ENCODE measurements around the gene C2CD2L. TPM values are rescaled to one million over a fixed set of nuclear protein-coding genes. Genes with fewer than 3 reads are reported as not detected.
"Not testable (repeated sequence)": the region's sequence is repeated elsewhere in the genome, so short reads cannot be mapped to it uniquely, and the experiment has no call there.

C2CD2L gene
- total RNA-seq, 3 donors from 2014 or later (not counting 1 experiment from before 2014, with no cell fraction given), result 20.3 to 27.7 (median 25.6) TPM

DNA sequence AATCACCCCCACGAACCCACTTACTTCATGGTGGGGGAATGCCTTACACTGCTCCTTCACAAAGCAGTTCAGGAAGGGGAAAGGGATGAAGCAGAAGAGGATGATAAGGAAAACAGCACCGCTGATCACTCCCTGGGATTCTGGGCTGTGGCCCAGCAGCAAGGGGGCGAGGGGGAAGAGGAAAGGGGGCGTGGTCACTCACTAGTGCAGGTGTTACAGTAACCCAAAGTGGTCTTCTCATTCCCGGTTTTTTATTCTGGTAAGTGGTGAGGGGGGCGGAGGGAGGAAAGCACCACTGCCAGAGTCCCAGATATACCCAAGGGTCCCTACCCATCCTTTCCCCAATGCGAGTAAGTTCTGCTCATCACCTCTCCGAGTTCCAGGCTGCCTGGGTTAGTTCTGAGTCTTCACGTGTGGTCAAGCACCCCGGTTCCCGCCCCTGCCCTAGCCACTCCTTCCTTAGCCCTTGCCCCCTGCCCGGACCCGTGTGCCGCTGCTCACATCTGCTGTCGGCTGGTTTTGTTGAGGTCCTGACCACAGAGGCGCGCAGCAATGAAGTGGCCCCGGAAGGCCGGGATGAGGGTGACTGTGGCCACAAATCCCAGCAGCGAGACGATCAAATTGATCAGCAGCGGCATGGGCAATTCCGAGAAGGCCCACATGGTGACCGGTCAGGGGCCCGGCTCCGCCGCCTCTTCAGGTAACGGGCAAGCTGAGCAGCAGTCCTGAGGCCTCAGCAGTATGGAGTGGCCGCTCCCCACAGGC lies 6.0 kb upstream of the C2CD2L start:
- Histone ChIP-seq H3K27ac (ENCODE audit: low read length) (peak overlapping the region; percentile 77), H3K27me3 (ENCODE audit: control insufficient read depth, insufficient read depth, low read length) (no peaks in the 10 kb centered on the region), H3K4me1 (ENCODE audit: control insufficient read depth, insufficient read depth, low read length) (peaks cover 27% of the 10 kb centered on the region), H3K9me3 (ENCODE audit: control insufficient read depth, insufficient read depth, low read length) (no peaks in the 10 kb centered on the region), H3K36me3 (ENCODE audit: control insufficient read depth, insufficient read depth, low read length) (peaks cover 17% of the 10 kb centered on the region), H3K4me3 (ENCODE audit: low read length) (peak overlapping the region; percentile 69)
- peak overlapping the region; percentile 96 for H3K4me3 Mint-ChIP-seq
- WGBS (ENCODE audit: insufficient coverage), result under 1% methylated on average over 26 of the region's 29 CpGs
- intact Hi-C loops (cut with micrococcal nuclease), result loop anchor here (1.0 to 5.0 kb wide), 3 partner anchors 16 to 84 kb away; partner anchors contain the start of genes HMBS, RPS25, TRAPPC4 and VPS11
- H3K27ac Mint-ChIP-seq, result peak overlapping the region; percentile 94 to 98
- H3K27me3 Mint-ChIP-seq (ENCODE audit: low read depth in 2 of 2), result no peaks in the 10 kb centered on the region
- TF ChIP-seq, protein P1, sequence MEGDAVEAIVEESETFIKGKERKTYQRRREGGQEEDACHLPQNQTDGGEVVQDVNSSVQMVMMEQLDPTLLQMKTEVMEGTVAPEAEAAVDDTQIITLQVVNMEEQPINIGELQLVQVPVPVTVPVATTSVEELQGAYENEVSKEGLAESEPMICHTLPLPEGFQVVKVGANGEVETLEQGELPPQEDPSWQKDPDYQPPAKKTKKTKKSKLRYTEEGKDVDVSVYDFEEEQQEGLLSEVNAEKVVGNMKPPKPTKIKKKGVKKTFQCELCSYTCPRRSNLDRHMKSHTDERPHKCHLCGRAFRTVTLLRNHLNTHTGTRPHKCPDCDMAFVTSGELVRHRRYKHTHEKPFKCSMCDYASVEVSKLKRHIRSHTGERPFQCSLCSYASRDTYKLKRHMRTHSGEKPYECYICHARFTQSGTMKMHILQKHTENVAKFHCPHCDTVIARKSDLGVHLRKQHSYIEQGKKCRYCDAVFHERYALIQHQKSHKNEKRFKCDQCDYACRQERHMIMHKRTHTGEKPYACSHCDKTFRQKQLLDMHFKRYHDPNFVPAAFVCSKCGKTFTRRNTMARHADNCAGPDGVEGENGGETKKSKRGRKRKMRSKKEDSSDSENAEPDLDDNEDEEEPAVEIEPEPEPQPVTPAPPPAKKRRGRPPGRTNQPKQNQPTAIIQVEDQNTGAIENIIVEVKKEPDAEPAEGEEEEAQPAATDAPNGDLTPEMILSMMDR (IDR thresholded peaks at IDR 0.05), result no peak
- ATAC-seq, result peak; percentile 7 to 27 (median 22)
- H3K9me3 Mint-ChIP-seq, result no peaks in the 10 kb centered on the region
- peaks cover 27 to 31% of the 10 kb centered on the region in 2 donors for H3K4me1 Mint-ChIP-seq
- no peak for DNase-seq
- H3K36me3 Mint-ChIP-seq, result peaks cover 7% of the 10 kb centered on the region

DNA sequence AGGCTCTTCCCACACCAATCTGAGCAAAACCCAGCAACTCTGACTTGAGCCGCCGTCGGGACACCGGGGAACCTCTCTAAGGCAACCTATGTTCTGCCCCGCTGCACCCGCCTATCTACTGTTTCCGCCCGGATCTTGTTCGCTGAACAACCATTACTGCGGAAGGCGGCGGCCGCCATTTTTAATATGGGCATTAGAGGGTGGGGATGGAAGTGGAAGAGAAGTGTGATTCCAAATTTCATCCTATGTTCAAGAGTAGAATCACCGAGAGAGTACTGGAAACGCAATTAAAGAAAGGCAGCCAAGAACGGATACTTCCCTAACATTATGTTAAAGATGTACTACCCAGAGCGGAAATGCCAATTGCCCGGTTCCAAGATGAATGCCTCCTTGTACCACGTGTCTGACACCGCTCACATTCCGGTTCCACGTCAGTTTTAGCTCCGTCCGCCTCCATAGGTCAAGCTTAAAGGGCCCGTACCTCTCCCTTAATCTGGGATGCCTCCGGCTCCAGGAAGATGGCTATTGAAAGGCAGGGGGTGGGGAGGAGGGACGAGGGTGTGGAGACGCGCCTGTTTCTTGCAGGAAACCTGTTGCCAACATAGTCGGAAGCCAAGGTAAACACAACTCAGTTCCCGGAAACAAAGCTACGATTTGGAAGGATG lies 5.3 kb upstream of the C2CD2L start, which contains the start of gene DPAGT1:
DPAGT1 (minus strand) TSS at position 95 of the 665 bp plus-strand sequence. CDS start 198 bp downstream, outside the sequence.
- Mint-ChIP-seq H3K9me3 (no peaks in the 10 kb centered on the region), H3K27me3 (ENCODE audit: low read depth in 2 of 2) (no peaks in the 10 kb centered on the region), H3K4me1 (peaks cover 29 to 38% of the 10 kb centered on the region in 2 donors), H3K36me3 (peaks cover 1% of the 10 kb centered on the region), H3K27ac (peak within 1 kb of the TSS; percentile 94 to 98), H3K4me3 (peak within 1 kb of the TSS; percentile 96)
- H3K27me3 ChIP-seq (ENCODE audit: control insufficient read depth, insufficient read depth, low read length), result no peaks in the 10 kb centered on the region
- intact Hi-C loops (cut with micrococcal nuclease), result loop anchor here (1.0 to 5.0 kb wide), 5 partner anchors 8 to 85 kb away; partner anchors contain the start of genes HINFP, HMBS, RPS25 and TRAPPC4
- peaks cover 14% of the 10 kb centered on the region for H3K36me3 ChIP-seq (ENCODE audit: control insufficient read depth, insufficient read depth, low read length)
- TF ChIP-seq, protein P1 (IDR thresholded peaks at IDR 0.05), result no peak
- H3K4me1 ChIP-seq (ENCODE audit: control insufficient read depth, insufficient read depth, low read length), result peaks cover 34% of the 10 kb centered on the region
- H3K27ac ChIP-seq (ENCODE audit: low read length), result peak within 1 kb of the TSS; percentile 77
- under 1% methylated on average over 32 of the region's 32 CpGs for WGBS (ENCODE audit: insufficient coverage)
- peak within 1 kb of the TSS; percentile 69 for H3K4me3 ChIP-seq (ENCODE audit: low read length)
- peak; percentile 78 to 92 for DNase-seq
- no peaks in the 10 kb centered on the region for H3K9me3 ChIP-seq (ENCODE audit: control insufficient read depth, insufficient read depth, low read length)
- ATAC-seq, result peak; percentile 88 to 94 (median 90)

DNA sequence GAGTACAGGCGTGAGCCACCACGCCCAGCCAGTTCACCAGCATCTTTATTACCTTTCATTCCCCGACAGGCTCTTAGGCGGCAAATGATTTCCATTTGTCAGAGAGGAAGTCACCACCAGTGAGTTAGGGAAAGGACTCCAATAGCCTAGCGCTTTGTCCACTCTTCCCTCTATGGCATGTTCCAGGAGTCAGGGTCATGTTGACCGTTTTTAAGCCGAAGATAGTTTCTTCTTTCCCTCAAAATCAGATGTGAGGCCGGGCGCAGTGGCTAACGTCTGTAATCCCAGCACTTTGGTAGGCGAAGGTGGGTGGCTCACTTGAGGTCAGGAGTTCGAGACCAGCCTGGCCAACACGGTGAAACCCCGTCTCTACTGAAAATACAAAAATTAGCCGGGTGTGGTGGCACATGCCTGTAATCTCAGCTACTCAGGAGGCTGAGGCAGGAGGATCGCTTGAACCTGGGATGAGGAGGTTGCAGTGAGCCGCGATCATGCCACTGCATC lies 3.9 kb upstream of the C2CD2L start:
- WGBS (ENCODE audit: insufficient coverage), result 96% methylated on average over 18 of the region's 18 CpGs
- peak overlapping the region; percentile 28 for H3K4me3 Mint-ChIP-seq
- H3K4me3 ChIP-seq (ENCODE audit: low read length); ATAC-seq; H3K27me3 ChIP-seq (ENCODE audit: control insufficient read depth, insufficient read depth, low read length); DNase-seq; H3K27me3 Mint-ChIP-seq (ENCODE audit: low read depth in 2 of 2); H3K27ac ChIP-seq (ENCODE audit: low read length); H3K36me3 ChIP-seq (ENCODE audit: control insufficient read depth, insufficient read depth, low read length); H3K9me3 Mint-ChIP-seq; H3K36me3 Mint-ChIP-seq; H3K9me3 ChIP-seq (ENCODE audit: control insufficient read depth, insufficient read depth, low read length): not testable (repeated sequence)
- H3K4me1 ChIP-seq (ENCODE audit: control insufficient read depth, insufficient read depth, low read length), result peaks cover 40% of the 10 kb centered on the region
- intact Hi-C loops (cut with micrococcal nuclease), result loop anchor here (5.0 kb wide), 1 partner anchor 86 kb away; the partner anchor contains the start of genes RPS25 and TRAPPC4
- peak overlapping the region in 1 of 2 donors; percentile 94 for H3K27ac Mint-ChIP-seq
- peaks cover 30 to 42% of the 10 kb centered on the region in 2 donors for H3K4me1 Mint-ChIP-seq
